NB4 (cell line): ENCODE results near the gene FBN1.

ENCODE experiments used
- CTCF ChIP-seq: IDR thresholded peaks from one replicate; pipeline ENCODE4 v1.5.1; 2012; ENCODE audit warnings: low read depth, low read length
- MAX ChIP-seq: IDR thresholded peaks from 2 replicates; pipeline ENCODE4 v1.6.1; 2011; ENCODE audit warnings: low read depth, low read length
- POLR2A ChIP-seq: IDR thresholded peaks from 2 replicates; pipeline ENCODE4 v1.6.1; 2011; ENCODE audit warnings: mild to moderate bottlenecking; ENCODE audit not compliant: insufficient read length; ENCODE audit errors: extremely low read depth

- TF ChIP-seq CTCF (no peak), POLR2A (no peak), MAX (no peak)
These were observed 71.3 kb downstream of the FBN1 start for GRCh38 chr15:48574187-48574586.
